Osteocyte (in vitro differentiated cells): Measurements from ENCODE around the gene ASCC1. TPM values are rescaled to one million over a fixed set of nuclear protein-coding genes. Genes with fewer than 3 reads are reported as not detected.

Source experiments
- DNase-seq: peaks from one replicate; pipeline ENCODE4 v3.0.0; 2021; ENCODE audit warnings: mixed read lengths; ENCODE audit not compliant: unreplicated experiment; ENCODE audit errors: extremely low spot score
- H3K27ac Mint-ChIP-seq: one replicate; pipeline ENCODE4 v1.8.0; 2021; ENCODE audit warnings: mild to moderate bottlenecking, mixed read lengths; ENCODE audit not compliant: unreplicated experiment
- H3K27me3 Mint-ChIP-seq: one replicate; pipeline ENCODE4 v1.8.0; 2021; ENCODE audit warnings: mixed read lengths; ENCODE audit not compliant: unreplicated experiment
- H3K36me3 Mint-ChIP-seq: one replicate; pipeline ENCODE4 v1.8.0; 2021; ENCODE audit warnings: mixed read lengths; ENCODE audit not compliant: unreplicated experiment
- H3K4me1 Mint-ChIP-seq: one replicate; pipeline ENCODE4 v1.8.0; 2021; ENCODE audit warnings: mixed read lengths; ENCODE audit not compliant: unreplicated experiment
- H3K4me3 Mint-ChIP-seq: one replicate; pipeline ENCODE4 v1.8.0; 2021; ENCODE audit warnings: mild to moderate bottlenecking, moderate library complexity, mixed read lengths; ENCODE audit not compliant: unreplicated experiment
- H3K9me3 Mint-ChIP-seq: one replicate; pipeline ENCODE4 v1.8.0; 2021; ENCODE audit warnings: mixed read lengths; ENCODE audit not compliant: unreplicated experiment
- CTCF ChIP-seq: fragments of 200-600 bp; sonication (generic); IDR thresholded peaks from 2 replicates; pipeline ENCODE4 v1.5.0; 2021; ENCODE audit warnings: antibody characterized with exemption, mild to moderate bottlenecking, moderate library complexity
- total RNA-seq: library from RNA; stranded (reverse); gene quantifications from 2 replicates; pipeline ENCODE4 v1.2.1, GENCODE V29; 2021

ASCC1 gene
- total RNA-seq, 1 donor from 2014 or later: 39.1 TPM

- Mint-ChIP-seq H3K4me3 (peak within 1 kb of the TSS; percentile 68), H3K27ac (no peak within 1 kb of the TSS), H3K27me3 (peaks cover 28% of the 10 kb centered on the region), H3K9me3 (no peaks in the 10 kb centered on the region), H3K36me3 (peaks cover 9% of the 10 kb centered on the region), H3K4me1 (peaks cover 14% of the 10 kb centered on the region)
- TF ChIP-seq CTCF: no peak
- no peak for DNase-seq
These were observed 127.8 kb downstream of the ASCC1 start, which contains the start of gene SPOCK2 for GRCh38 chr10:72087969-72088888. Gene SPOCK2 (minus strand): TSS chr10:72088551. CDS start chr10:72088328, 223 bp downstream.

GRCh38 chr10:72087392-72087968, 128.6 kb downstream of the ASCC1 start:
- no peak for TF ChIP-seq CTCF
- no peaks in the 10 kb centered on the region for H3K9me3 Mint-ChIP-seq
- H3K4me1 Mint-ChIP-seq: peaks cover 14% of the 10 kb centered on the region
- H3K27ac Mint-ChIP-seq: no peak overlapping the region
- no peak for DNase-seq
- H3K4me3 Mint-ChIP-seq: no peak overlapping the region
- H3K27me3 Mint-ChIP-seq: peaks cover 28% of the 10 kb centered on the region
- H3K36me3 Mint-ChIP-seq: peaks cover 7% of the 10 kb centered on the region

GRCh38 chr10:72086466-72087391, 129.3 kb downstream of the ASCC1 start:
- no peaks in the 10 kb centered on the region for H3K9me3 Mint-ChIP-seq
- peaks cover 28% of the 10 kb centered on the region for H3K27me3 Mint-ChIP-seq
- TF ChIP-seq CTCF: no peak
- H3K36me3 Mint-ChIP-seq: peaks cover 7% of the 10 kb centered on the region
- H3K4me1 Mint-ChIP-seq: peaks cover 14% of the 10 kb centered on the region
- peak overlapping the region; percentile 51 for H3K4me3 Mint-ChIP-seq
- DNase-seq: no peak
- no peak overlapping the region for H3K27ac Mint-ChIP-seq

GRCh38 chr10:72085864-72086465, 130.1 kb downstream of the ASCC1 start:
- no peak for TF ChIP-seq CTCF
- Mint-ChIP-seq H3K4me3 (peak overlapping the region; percentile 46), H3K9me3 (no peaks in the 10 kb centered on the region), H3K4me1 (peaks cover 14% of the 10 kb centered on the region), H3K36me3 (peaks cover 7% of the 10 kb centered on the region), H3K27ac (no peak overlapping the region), H3K27me3 (peaks cover 28% of the 10 kb centered on the region)
- no peak for DNase-seq
